MM.1S (cell line): ENCODE data around the gene TUT7.

Source experiments
- EZH2 ChIP-seq: fragments of 300-600 bp; sonication (generic); optimal IDR thresholded peaks from 2 replicates; pipeline ENCODE3; 2017; ENCODE audit warnings: low read depth, mild to moderate bottlenecking, antibody characterized with exemption, low read length, mixed read lengths
- EZH2phosphoT487 ChIP-seq: fragments of 300-600 bp; sonication (generic); IDR thresholded peaks from 2 replicates; pipeline ENCODE4 v1.6.1; 2018; ENCODE audit warnings: antibody characterized with exemption, low read length
- TF ChIP-seq, protein P1 (sequence below): fragments of 300-600 bp; sonication (generic); IDR thresholded peaks from 2 replicates; pipeline ENCODE4 v1.5.1; 2016; ENCODE audit warnings: antibody characterized with exemption, low read length, mixed read lengths

DNA sequence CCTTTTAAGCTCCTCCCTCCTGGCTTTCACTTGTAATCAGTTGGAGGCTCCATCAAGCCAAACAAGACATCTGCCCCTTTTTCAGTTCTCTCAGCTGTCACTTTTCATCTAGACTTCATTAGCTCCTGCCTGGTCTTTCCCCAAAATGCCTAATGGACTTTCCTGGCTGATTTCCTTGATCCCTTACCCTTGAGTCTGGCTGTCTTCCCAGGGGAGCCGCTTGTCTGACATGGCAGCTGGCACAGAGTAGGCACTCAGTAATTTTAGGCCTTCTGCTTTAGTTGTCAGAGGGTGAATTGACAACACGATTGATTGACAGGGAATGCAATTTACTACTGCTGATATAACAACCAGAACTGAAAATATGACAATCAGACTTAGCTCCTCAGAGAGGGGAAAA lies 96.8 kb downstream of the TUT7 start:
- TF ChIP-seq, protein P1, sequence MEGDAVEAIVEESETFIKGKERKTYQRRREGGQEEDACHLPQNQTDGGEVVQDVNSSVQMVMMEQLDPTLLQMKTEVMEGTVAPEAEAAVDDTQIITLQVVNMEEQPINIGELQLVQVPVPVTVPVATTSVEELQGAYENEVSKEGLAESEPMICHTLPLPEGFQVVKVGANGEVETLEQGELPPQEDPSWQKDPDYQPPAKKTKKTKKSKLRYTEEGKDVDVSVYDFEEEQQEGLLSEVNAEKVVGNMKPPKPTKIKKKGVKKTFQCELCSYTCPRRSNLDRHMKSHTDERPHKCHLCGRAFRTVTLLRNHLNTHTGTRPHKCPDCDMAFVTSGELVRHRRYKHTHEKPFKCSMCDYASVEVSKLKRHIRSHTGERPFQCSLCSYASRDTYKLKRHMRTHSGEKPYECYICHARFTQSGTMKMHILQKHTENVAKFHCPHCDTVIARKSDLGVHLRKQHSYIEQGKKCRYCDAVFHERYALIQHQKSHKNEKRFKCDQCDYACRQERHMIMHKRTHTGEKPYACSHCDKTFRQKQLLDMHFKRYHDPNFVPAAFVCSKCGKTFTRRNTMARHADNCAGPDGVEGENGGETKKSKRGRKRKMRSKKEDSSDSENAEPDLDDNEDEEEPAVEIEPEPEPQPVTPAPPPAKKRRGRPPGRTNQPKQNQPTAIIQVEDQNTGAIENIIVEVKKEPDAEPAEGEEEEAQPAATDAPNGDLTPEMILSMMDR, result no peak
- TF ChIP-seq EZH2 (no peak), EZH2phosphoT487 (no peak)
